ENCODE measurements around the gene KIF1B.
A peak's percentile ranks its signal among the peaks of the same experiment; 100 is the strongest.
"Not testable (repeated sequence)": the region's sequence is repeated elsewhere in the genome, so short reads cannot be mapped to it uniquely, and the experiment has no call there.

KIF1B gene

GRCh38 chr1:10217748-10218441 lies 7.5 kb downstream of the KIF1B start (continued):
- TF ChIP-seq, protein P1, sequence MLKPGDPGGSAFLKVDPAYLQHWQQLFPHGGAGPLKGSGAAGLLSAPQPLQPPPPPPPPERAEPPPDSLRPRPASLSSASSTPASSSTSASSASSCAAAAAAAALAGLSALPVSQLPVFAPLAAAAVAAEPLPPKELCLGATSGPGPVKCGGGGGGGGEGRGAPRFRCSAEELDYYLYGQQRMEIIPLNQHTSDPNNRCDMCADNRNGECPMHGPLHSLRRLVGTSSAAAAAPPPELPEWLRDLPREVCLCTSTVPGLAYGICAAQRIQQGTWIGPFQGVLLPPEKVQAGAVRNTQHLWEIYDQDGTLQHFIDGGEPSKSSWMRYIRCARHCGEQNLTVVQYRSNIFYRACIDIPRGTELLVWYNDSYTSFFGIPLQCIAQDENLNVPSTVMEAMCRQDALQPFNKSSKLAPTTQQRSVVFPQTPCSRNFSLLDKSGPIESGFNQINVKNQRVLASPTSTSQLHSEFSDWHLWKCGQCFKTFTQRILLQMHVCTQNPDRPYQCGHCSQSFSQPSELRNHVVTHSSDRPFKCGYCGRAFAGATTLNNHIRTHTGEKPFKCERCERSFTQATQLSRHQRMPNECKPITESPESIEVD (tag by site-specific recombination; IDR thresholded peaks at IDR 0.05) = peak; percentile 17; the same call in 1 of the 2 replicates
- TF ChIP-seq, protein P2, sequence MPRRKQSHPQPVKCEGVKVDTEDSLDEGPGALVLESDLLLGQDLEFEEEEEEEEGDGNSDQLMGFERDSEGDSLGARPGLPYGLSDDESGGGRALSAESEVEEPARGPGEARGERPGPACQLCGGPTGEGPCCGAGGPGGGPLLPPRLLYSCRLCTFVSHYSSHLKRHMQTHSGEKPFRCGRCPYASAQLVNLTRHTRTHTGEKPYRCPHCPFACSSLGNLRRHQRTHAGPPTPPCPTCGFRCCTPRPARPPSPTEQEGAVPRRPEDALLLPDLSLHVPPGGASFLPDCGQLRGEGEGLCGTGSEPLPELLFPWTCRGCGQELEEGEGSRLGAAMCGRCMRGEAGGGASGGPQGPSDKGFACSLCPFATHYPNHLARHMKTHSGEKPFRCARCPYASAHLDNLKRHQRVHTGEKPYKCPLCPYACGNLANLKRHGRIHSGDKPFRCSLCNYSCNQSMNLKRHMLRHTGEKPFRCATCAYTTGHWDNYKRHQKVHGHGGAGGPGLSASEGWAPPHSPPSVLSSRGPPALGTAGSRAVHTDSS (tag by site-specific recombination; IDR thresholded peaks at IDR 0.05) = no peak
- TF ChIP-seq PRDM1 (tag by site-specific recombination; IDR thresholded peaks at IDR 0.05) (no peak), KLF17 (tag by site-specific recombination; IDR thresholded peaks at IDR 0.05) (no peak), ZNF530 (tag by site-specific recombination; IDR thresholded peaks at IDR 0.05; ENCODE audit: low read depth) (no peak)
- TF ChIP-seq, protein P3, sequence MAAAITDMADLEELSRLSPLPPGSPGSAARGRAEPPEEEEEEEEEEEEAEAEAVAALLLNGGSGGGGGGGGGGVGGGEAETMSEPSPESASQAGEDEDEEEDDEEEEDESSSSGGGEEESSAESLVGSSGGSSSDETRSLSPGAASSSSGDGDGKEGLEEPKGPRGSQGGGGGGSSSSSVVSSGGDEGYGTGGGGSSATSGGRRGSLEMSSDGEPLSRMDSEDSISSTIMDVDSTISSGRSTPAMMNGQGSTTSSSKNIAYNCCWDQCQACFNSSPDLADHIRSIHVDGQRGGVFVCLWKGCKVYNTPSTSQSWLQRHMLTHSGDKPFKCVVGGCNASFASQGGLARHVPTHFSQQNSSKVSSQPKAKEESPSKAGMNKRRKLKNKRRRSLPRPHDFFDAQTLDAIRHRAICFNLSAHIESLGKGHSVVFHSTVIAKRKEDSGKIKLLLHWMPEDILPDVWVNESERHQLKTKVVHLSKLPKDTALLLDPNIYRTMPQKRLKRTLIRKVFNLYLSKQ (tag by site-specific recombination; IDR thresholded peaks at IDR 0.05; ENCODE audit: borderline replicate concordance) = no peak

- TF ChIP-seq, protein P2 (tag by site-specific recombination; IDR thresholded peaks at IDR 0.05) = no peak
- TF ChIP-seq ZNF121 (tag by site-specific recombination; IDR thresholded peaks at IDR 0.05) (0 out of 2 replicates have a peak, but pooled peaks have one; percentile 39), ZSCAN30 (tag by site-specific recombination; IDR thresholded peaks at IDR 0.05) (no peak)
- no peaks in the 10 kb centered on the region; a peak in 1 of 3 replicates for H3K36me3 ChIP-seq (ENCODE audit: control insufficient read depth in 2 of 2, insufficient read depth in 1 of 2, low read length in 2 of 2)
- H3K4me3 ChIP-seq (ENCODE audit: low read depth, low read length) = no peak overlapping the region
- H3K27ac ChIP-seq (ENCODE audit: extremely low read depth, low read depth, low read length) = no peak overlapping the region
- peaks cover 11% of the 10 kb centered on the region for H3K4me1 ChIP-seq (ENCODE audit: control insufficient read depth, insufficient read depth, low read length)
- CTCF ChIA-PET = interaction anchor here (0.6 to 2.5 kb wide), 2 partner anchors 11 to 499 kb away, joined by 3 to 17 read pairs; partner anchors contain the start of gene KIF1B
- no peaks in the 10 kb centered on the region for H3K9me3 ChIP-seq (ENCODE audit: control insufficient read depth, insufficient read depth, low read depth, low read length)
- POLR2A ChIA-PET = interaction anchor here (2.3 kb wide), 1 partner anchor 10 kb away, joined by 9 read pairs; the partner anchor contains the start of gene KIF1B
Measured at GRCh38 chr1:10220200-10220599, 9.8 kb downstream of the KIF1B start.

- H3K4me1 ChIP-seq (ENCODE audit: control insufficient read depth, insufficient read depth, low read length) = peaks cover 11% of the 10 kb centered on the region
- ChIA-PET POLR2A (interaction anchor here (2.3 kb wide), 1 partner anchor 11 kb away, joined by 9 read pairs; the partner anchor contains the start of gene KIF1B), CTCF (interaction anchor here (0.6 to 2.5 kb wide), 3 partner anchors 11 to 499 kb away, joined by 3 to 17 read pairs (median 6); partner anchors contain the start of gene KIF1B)
- not testable (repeated sequence) for H3K9me3 ChIP-seq (ENCODE audit: control insufficient read depth, insufficient read depth, low read depth, low read length); H3K36me3 ChIP-seq (ENCODE audit: control insufficient read depth in 2 of 2, insufficient read depth in 1 of 2, low read length in 2 of 2); H3K27ac ChIP-seq (ENCODE audit: extremely low read depth, low read depth, low read length); H3K4me3 ChIP-seq (ENCODE audit: low read depth, low read length)
Measured at GRCh38 chr1:10220657-10221056, 10.3 kb downstream of the KIF1B start.

GRCh38 chr1:10225573-10225972 lies 15.2 kb downstream of the KIF1B start:
- CTCF ChIA-PET = interaction anchor here (0.7 to 1.0 kb wide), 2 partner anchors 12 to 21 kb away, joined by 3 to 4 read pairs; no protein-coding TSS in a partner anchor
- POLR2A ChIA-PET = no interaction called here
- H3K27ac ChIP-seq (ENCODE audit: extremely low read depth, low read depth, low read length) = no peak overlapping the region; the same call in 1 of the 2 replicates
- TF ChIP-seq ZBTB7A (tag by site-specific recombination; IDR thresholded peaks at IDR 0.05; ENCODE audit: low read depth) (no peak), ZSCAN30 (tag by site-specific recombination; IDR thresholded peaks at IDR 0.05) (no peak), ZNF248 (tag by site-specific recombination; IDR thresholded peaks at IDR 0.05) (no peak), ZNF488 (tag by site-specific recombination; IDR thresholded peaks at IDR 0.05) (no peak), ZSCAN16 (tag by site-specific recombination; IDR thresholded peaks at IDR 0.05) (no peak), ZNF600 (tag by site-specific recombination; IDR thresholded peaks at IDR 0.05) (peak; percentile 33; the same call in 1 of the 2 replicates), ZXDB (tag by site-specific recombination; IDR thresholded peaks at IDR 0.05) (no peak), ZNF341 (tag by site-specific recombination; IDR thresholded peaks at IDR 0.05; ENCODE audit: low read depth) (no peak), ZNF214 (tag by site-specific recombination; IDR thresholded peaks at IDR 0.05; ENCODE audit: borderline replicate concordance) (no peak), ZNF146 (tag by site-specific recombination; IDR thresholded peaks at IDR 0.05) (no peak), ZNF549 (tag by site-specific recombination; IDR thresholded peaks at IDR 0.05) (no peak)

More at GRCh38 chr1:10225573-10225972, 15.2 kb downstream of the KIF1B start:
- no peaks in the 10 kb centered on the region for H3K9me3 ChIP-seq (ENCODE audit: control insufficient read depth, insufficient read depth, low read depth, low read length)
- H3K36me3 ChIP-seq (ENCODE audit: control insufficient read depth in 2 of 2, insufficient read depth in 1 of 2, low read length in 2 of 2) = no peaks in the 10 kb centered on the region
- no peaks in the 10 kb centered on the region for H3K4me1 ChIP-seq (ENCODE audit: control insufficient read depth, insufficient read depth, low read length)
- no peak overlapping the region for H3K4me3 ChIP-seq (ENCODE audit: low read depth, low read length)
